H1 (cell line): Measurements from ENCODE around the gene ERP29.

ENCODE experiments used
- CHD7 ChIP-seq: fragments of 300-600 bp; sonication (generic); IDR thresholded peaks from 2 replicates; pipeline ENCODE4 v1.7.1; 2012; ENCODE audit warnings: low read length, moderate library complexity, mild to moderate bottlenecking, inconsistent platforms; ENCODE audit not compliant: insufficient replicate concordance
- POLR2AphosphoS5 ChIP-seq: IDR thresholded peaks from 2 replicates; pipeline ENCODE4 v1.6.1; 2011; ENCODE audit warnings: low read depth, low read length

GRCh38 chr12:111976291-111976690 is 36.9 kb upstream of the ERP29 start:
- TF ChIP-seq POLR2AphosphoS5 (no peak), CHD7 (no peak)
